GM12878 (cell line): ENCODE measurements around the gene CETN3. TPM values are rescaled to one million over a fixed set of nuclear protein-coding genes. Genes with fewer than 3 reads are reported as not detected.
"Not testable (repeated sequence)": the region's sequence is repeated elsewhere in the genome, so short reads cannot be mapped to it uniquely, and the experiment has no call there.

ENCODE experiments used
- ATAC-seq: fragments of 200-7000 bp; cut with Tn5 transposase; 3 replicates; pipeline ENCODE4 v1.9.1; 2020; ENCODE audit warnings: mild to moderate bottlenecking, moderate library complexity
- BruUV-seq: library from RNA; stranded (reverse); fragments of 400-500 nt; replicated peaks from 2 replicates; lab custom pipeline; 2021; lab: Mats Ljungman, UMichigan
- CTCF ChIA-PET: fragments of 300-600 bp; sonication (Branson Sonifier 250); formaldehyde crosslinking; extraction: SDS; loops from one replicate; lab custom pipeline; 2021; ENCODE audit warnings: inconsistent platforms; lab: Yijun Ruan, JAX
- POLR2A ChIA-PET: fragments of 350-600 bp; formaldehyde crosslinking; extraction: SDS; loops from one replicate; lab custom pipeline; 2021; ENCODE audit warnings: inconsistent platforms; lab: Charles Lee
- RAD21 ChIA-PET: fragments of 300-600 bp; sonication (Branson Sonifier 250); formaldehyde crosslinking; loops from one replicate; lab custom pipeline; 2023; ENCODE audit warnings: antibody characterized with exemption; ENCODE audit not compliant: unreplicated experiment; lab: Charles Lee
- SMC1A ChIA-PET: fragments of 300-600 bp; sonication (Branson Sonifier 250); formaldehyde crosslinking; loops from one replicate; lab custom pipeline; 2023; ENCODE audit not compliant: unreplicated experiment, uncharacterized antibody; lab: Charles Lee
- DNase-seq: peaks from one replicate; pipeline ENCODE4 v3.0.0-alpha.2; 2011; ENCODE audit warnings: low read depth, low spot score
- FAIRE-seq: peaks from 3 replicates; lab custom pipeline; 2011; peaks lifted over from hg19 to GRCh38; lab: Jason Lieb, UNC
- H2AFZ ChIP-seq: 2 replicates; pipeline ENCODE4 v1.6.0; 2011; ENCODE audit warnings: low read depth, low read length, control low read depth; ENCODE audit not compliant: control insufficient read depth
- H3K27ac ChIP-seq: 2 replicates; pipeline ENCODE4 v1.5.1; 2011; ENCODE audit warnings: control low read depth; ENCODE audit not compliant: control insufficient read depth, insufficient read depth
- H3K27me3 ChIP-seq, 2 experiments: replicated peaks in 1 of 2; 2 replicates each; pipeline versions ENCODE4 v1.6.0 to v1.6.1; 2011; ENCODE audit warnings: low read length in 1 of 2; ENCODE audit not compliant: control insufficient read depth in 2 of 2, insufficient read depth in 2 of 2
- H3K36me3 ChIP-seq, 2 experiments: 2 replicates each; pipeline ENCODE4 v1.5.1; 2011; ENCODE audit warnings: low read length in 1 of 2; ENCODE audit not compliant: control insufficient read depth in 2 of 2, insufficient read depth in 2 of 2
- H3K4me1 ChIP-seq: 2 replicates; pipeline ENCODE4 v1.6.1; 2011; ENCODE audit warnings: mild to moderate bottlenecking, low read length, moderate library complexity, mixed read lengths; ENCODE audit not compliant: control insufficient read depth, insufficient read depth
- H3K4me2 ChIP-seq: 2 replicates; pipeline ENCODE4 v1.6.0; 2011; ENCODE audit warnings: control low read depth; ENCODE audit not compliant: control insufficient read depth, insufficient read depth
- H3K4me3 ChIP-seq: fragments of 200-600 bp; sonication (generic); 2 replicates; pipeline ENCODE4 v1.5.1; 2016
- H3K79me2 ChIP-seq: 2 replicates; pipeline ENCODE4 v1.6.0; 2011; ENCODE audit warnings: low read length; ENCODE audit not compliant: control insufficient read depth, insufficient read depth
- H3K9ac ChIP-seq: 2 replicates; pipeline ENCODE4 v1.8.0; 2011; ENCODE audit warnings: low read length, control low read depth, mixed read lengths; ENCODE audit not compliant: control insufficient read depth, insufficient read depth
- H3K9me3 ChIP-seq: replicated peaks from 3 replicates; pipeline ENCODE4 v1.5.1; 2011; ENCODE audit warnings: mild to moderate bottlenecking, low read length; ENCODE audit not compliant: control insufficient read depth, insufficient read depth
- H4K20me1 ChIP-seq: 2 replicates; pipeline ENCODE4 v1.6.0; 2011; ENCODE audit not compliant: control insufficient read depth, insufficient read depth
- ATF2 ChIP-seq: IDR thresholded peaks from 2 replicates; pipeline ENCODE4 v1.6.1; 2012; ENCODE audit warnings: low read length, inconsistent platforms
- BCL11A ChIP-seq: IDR thresholded peaks from 2 replicates; pipeline ENCODE4 v1.6.1; 2011; ENCODE audit warnings: low read depth, low read length
- FOS ChIP-seq: IDR thresholded peaks from 3 replicates; pipeline ENCODE4 v1.6.1; 2011; ENCODE audit warnings: borderline replicate concordance; ENCODE audit not compliant: insufficient read length; ENCODE audit errors: extremely low read depth
- FOXM1 ChIP-seq: IDR thresholded peaks from 2 replicates; pipeline ENCODE4 v1.6.1; 2012; ENCODE audit warnings: low read depth, mild to moderate bottlenecking, inconsistent platforms, low read length, moderate library complexity
- GATAD2B ChIP-seq: fragments of 450-650 bp; conservative IDR thresholded peaks from 2 replicates; pipeline ENCODE4 v1.6.1; 2017; ENCODE audit warnings: low read depth, mild to moderate bottlenecking, moderate library complexity
- HDGF ChIP-seq: fragments of 450-650 bp; IDR thresholded peaks from 2 replicates; pipeline ENCODE4 v1.6.1; 2016; ENCODE audit warnings: antibody characterized with exemption
- JUNB ChIP-seq: IDR thresholded peaks from 2 replicates; pipeline ENCODE4 v1.6.1; 2016; ENCODE audit warnings: antibody characterized with exemption, mild to moderate bottlenecking
- LARP7 ChIP-seq: fragments of 450-650 bp; IDR thresholded peaks from 2 replicates; pipeline ENCODE4 v1.6.1; 2017; ENCODE audit warnings: mild to moderate bottlenecking
- NFYA ChIP-seq: IDR thresholded peaks from 2 replicates; pipeline ENCODE4 v1.6.1; 2011; ENCODE audit warnings: low read depth, mild to moderate bottlenecking, low read length, improper control_type of control experiment, borderline replicate concordance
- RUNX3 ChIP-seq: IDR thresholded peaks from 2 replicates; pipeline ENCODE4 v1.6.1; 2012; ENCODE audit warnings: low read length, inconsistent platforms
- WGBS: methylation state at CpG from one replicate; pipeline ENCODE4 v1.1.6; 2016; ENCODE audit warnings: low lambda C conversion rate; ENCODE audit not compliant: insufficient replicate concordance, insufficient coverage; ENCODE audit errors: missing lambda C conversion rate; 5-methylcytosine and 5-hydroxymethylcytosine counted together
- in situ Hi-C: fragments of 300-500 bp; cut with MboI; formaldehyde crosslinking; loops from 9 replicates; pipeline ENCODE4 v1.14.3; 2018; ENCODE audit warnings: mixed read lengths
- intact Hi-C: fragments of 100-400 bp; cut with micrococcal nuclease; formaldehyde crosslinking; loops from one replicate; pipeline ENCODE4 v1.14.2; 2022; ENCODE audit not compliant: unreplicated experiment
- polyA plus RNA-seq, 11 experiments: library from polyadenylated mRNA; depleted of rRNA in 4 of 11; unstranded in 6 of 11; stranded (reverse) in 5 of 11; fragments of >200 nt; fragmentation: Nextera tagmentation in 4 of 11; fragmentation: Illumina TruSeq in 1 of 11; extraction: Ambion mirVana in 4 of 11; extraction: Trizol in 1 of 11; gene quantifications; 1 replicate in 1 of 11; 2 replicates in 10 of 11; pipeline versions ENCODE4 v1.2.1 to v1.2.3, GENCODE V29; 2011 to 2016; ENCODE audit warnings: inconsistent platforms in 2 of 11, missing spikeins in 2 of 11, low read depth in 1 of 11
- total RNA-seq, 4 experiments: library from RNA; depleted of rRNA in 3 of 4; stranded (reverse); fragments of >200 nt in 3 of 4; fragmentation: Illumina TruSeq in 1 of 4; extraction: Trizol in 1 of 4; gene quantifications; 2 replicates each; pipeline versions ENCODE4 v1.2.1 to v1.2.3, GENCODE V29; 2013 to 2021
- TF ChIP-seq, protein P1 (sequence below): fragments of 450-650 bp; IDR thresholded peaks from 2 replicates; pipeline ENCODE4 v1.6.1; 2016; ENCODE audit warnings: mild to moderate bottlenecking
- TF ChIP-seq, protein P2 (sequence below): fragments of 450-650 bp; formaldehyde crosslinking; IDR thresholded peaks from 2 replicates; pipeline ENCODE4 v1.4.0; 2020; ENCODE audit warnings: mild to moderate bottlenecking, moderate library complexity

Gene CETN3
- total and polyA plus RNA-seq, 10 of the 15 experiments (the other 5 are each of a cell fraction or from before 2014, with no cell fraction given), result 16.8 to 59.1 (median 51.8) TPM

DNA sequence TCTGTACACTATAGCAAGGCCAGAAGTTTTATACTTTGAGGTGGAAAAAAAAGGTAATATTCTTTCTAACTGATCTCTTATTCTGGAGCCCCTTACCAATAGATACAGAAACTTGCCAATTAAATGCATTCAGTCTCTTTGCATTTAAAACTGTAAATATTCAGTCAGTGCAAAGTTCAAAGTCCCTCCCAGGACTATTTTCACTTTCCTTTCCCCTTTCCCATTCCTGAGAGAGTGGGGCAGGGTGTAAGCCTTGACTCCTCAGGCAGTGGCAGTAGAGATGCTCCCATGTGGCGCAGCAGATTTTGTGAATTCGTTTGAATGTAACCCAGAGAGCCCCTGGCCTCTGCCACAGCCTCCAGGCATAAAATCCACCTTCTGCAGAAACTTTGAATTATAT lies 29.9 kb downstream of the CETN3 start (continued):
- TF ChIP-seq ATF2 (no peak), LARP7 (no peak), RUNX3 (no peak), FOXM1 (no peak)
- TF ChIP-seq, protein P1, sequence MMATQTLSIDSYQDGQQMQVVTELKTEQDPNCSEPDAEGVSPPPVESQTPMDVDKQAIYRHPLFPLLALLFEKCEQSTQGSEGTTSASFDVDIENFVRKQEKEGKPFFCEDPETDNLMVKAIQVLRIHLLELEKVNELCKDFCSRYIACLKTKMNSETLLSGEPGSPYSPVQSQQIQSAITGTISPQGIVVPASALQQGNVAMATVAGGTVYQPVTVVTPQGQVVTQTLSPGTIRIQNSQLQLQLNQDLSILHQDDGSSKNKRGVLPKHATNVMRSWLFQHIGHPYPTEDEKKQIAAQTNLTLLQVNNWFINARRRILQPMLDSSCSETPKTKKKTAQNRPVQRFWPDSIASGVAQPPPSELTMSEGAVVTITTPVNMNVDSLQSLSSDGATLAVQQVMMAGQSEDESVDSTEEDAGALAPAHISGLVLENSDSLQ, result no peak

- no peaks in the 10 kb centered on the region for H3K27me3 ChIP-seq
- no peak overlapping the region for H2AFZ ChIP-seq
- intact Hi-C loops, result no loop called here
- H3K79me2 ChIP-seq, result no peaks in the 10 kb centered on the region
- no peak overlapping the region for H3K4me3 ChIP-seq
- FAIRE-seq (no peak), DNase-seq (no peak), ATAC-seq (no peak)
- no peak overlapping the region for H3K9ac ChIP-seq
- no peaks in the 10 kb centered on the region for H4K20me1 ChIP-seq
- H3K9me3 ChIP-seq, result no peaks in the 10 kb centered on the region; the same call in 2 of the 3 replicates
- ChIA-PET RAD21 (interaction anchor here (1.5 kb wide), 1 partner anchor 8 kb away, joined by 4 read pairs; no protein-coding TSS in a partner anchor), POLR2A (no interaction called here), CTCF (interaction anchor here (0.8 to 2.3 kb wide), 5 partner anchors 10 to 113 kb away, joined by 3 to 5 read pairs (median 4); no protein-coding TSS in a partner anchor), SMC1A (interaction anchor here (0.7 to 1.9 kb wide), 9 partner anchors 10 to 113 kb away, joined by 3 to 6 read pairs (median 4); no protein-coding TSS in a partner anchor)
- no peak for TF ChIP-seq NFYA
- TF ChIP-seq GATAD2B, result no peak
- TF ChIP-seq HDGF, result no peak
- no peak for TF ChIP-seq JUNB
- no peak for TF ChIP-seq FOS
- TF ChIP-seq, protein P2, sequence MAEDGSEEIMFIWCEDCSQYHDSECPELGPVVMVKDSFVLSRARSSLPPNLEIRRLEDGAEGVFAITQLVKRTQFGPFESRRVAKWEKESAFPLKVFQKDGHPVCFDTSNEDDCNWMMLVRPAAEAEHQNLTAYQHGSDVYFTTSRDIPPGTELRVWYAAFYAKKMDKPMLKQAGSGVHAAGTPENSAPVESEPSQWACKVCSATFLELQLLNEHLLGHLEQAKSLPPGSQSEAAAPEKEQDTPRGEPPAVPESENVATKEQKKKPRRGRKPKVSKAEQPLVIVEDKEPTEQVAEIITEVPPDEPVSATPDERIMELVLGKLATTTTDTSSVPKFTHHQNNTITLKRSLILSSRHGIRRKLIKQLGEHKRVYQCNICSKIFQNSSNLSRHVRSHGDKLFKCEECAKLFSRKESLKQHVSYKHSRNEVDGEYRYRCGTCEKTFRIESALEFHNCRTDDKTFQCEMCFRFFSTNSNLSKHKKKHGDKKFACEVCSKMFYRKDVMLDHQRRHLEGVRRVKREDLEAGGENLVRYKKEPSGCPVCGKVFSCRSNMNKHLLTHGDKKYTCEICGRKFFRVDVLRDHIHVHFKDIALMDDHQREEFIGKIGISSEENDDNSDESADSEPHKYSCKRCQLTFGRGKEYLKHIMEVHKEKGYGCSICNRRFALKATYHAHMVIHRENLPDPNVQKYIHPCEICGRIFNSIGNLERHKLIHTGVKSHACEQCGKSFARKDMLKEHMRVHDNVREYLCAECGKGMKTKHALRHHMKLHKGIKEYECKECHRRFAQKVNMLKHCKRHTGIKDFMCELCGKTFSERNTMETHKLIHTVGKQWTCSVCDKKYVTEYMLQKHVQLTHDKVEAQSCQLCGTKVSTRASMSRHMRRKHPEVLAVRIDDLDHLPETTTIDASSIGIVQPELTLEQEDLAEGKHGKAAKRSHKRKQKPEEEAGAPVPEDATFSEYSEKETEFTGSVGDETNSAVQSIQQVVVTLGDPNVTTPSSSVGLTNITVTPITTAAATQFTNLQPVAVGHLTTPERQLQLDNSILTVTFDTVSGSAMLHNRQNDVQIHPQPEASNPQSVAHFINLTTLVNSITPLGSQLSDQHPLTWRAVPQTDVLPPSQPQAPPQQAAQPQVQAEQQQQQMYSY (CRISPR knock-in tag), result no peak
- TF ChIP-seq BCL11A, result no peak
- no peak overlapping the region for H3K4me2 ChIP-seq
- no TSS peak for BruUV-seq
- in situ Hi-C loops, result no loop called here
- no peaks in the 10 kb centered on the region for H3K4me1 ChIP-seq
- WGBS, result 17% methylated on average over 2 of the region's 2 CpGs
- H3K36me3 ChIP-seq, result no peaks in the 10 kb centered on the region
- H3K27ac ChIP-seq, result no peak overlapping the region
Observed at GRCh38 chr5:90378752-90379151, 30.8 kb downstream of the CETN3 start.

DNA sequence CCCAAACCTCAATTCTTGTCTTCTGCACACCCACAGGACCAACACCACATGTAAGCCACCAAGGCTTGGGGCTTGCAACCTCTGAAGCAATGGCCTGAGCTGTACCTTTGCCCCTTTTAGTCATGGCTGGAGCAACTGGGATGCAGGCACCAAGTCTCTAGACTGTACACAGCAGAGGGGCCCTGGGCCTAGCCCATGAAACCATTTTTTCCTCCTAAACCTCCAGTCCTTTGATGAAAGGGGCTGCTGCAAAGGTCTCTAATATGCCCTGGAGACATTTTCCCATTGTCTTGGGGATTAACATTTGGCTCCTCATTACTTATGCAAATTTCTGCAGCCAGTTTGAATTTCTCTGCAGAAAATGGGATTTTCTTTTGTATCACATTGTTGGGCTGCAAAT lies 38.3 kb downstream of the CETN3 start:
- H3K27ac ChIP-seq, H3K79me2 ChIP-seq, POLR2A ChIA-PET, DNase-seq, RAD21 ChIA-PET, H3K36me3 ChIP-seq, H2AFZ ChIP-seq, H3K27me3 ChIP-seq, ATAC-seq, H3K4me3 ChIP-seq, CTCF ChIA-PET, H3K4me2 ChIP-seq, H4K20me1 ChIP-seq, FAIRE-seq, H3K4me1 ChIP-seq, BruUV-seq, in situ Hi-C loops, H3K9me3 ChIP-seq, H3K9ac ChIP-seq: not testable (repeated sequence)
- SMC1A ChIA-PET, result interaction anchor here (1.0 kb wide), 1 partner anchor 1647 kb away, joined by 3 read pairs; no protein-coding TSS in a partner anchor
- intact Hi-C loops, result loop anchor here (5.0 kb wide), 1 partner anchor 64 kb away; no protein-coding TSS in a partner anchor
